Measurements from ENCODE around the gene KRTAP5-3.

KRTAP5-3 gene

DNA sequence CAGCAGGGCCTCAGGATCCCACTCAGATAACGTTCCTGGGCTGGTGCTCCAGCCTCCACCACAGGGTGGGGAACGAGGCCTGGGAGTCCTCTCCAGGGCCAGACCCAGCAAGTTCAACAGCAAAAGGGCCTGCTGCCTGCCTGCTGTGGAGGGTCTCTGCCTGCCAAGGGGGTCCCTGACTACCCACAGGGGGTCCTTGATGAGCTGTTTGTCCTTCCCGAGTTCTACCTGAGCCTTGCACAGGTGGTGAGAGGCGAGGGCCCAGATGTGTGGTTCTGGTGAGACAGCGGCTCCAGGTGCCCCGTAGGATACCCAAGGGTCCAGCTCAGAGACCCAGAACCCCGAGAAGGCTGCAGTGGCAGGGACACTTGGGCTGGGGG is 40.6 kb downstream of the KRTAP5-3 start:
- no peak for DNase-seq (ENCODE audit: extremely low spot score, insufficient read length, low read depth)
- FAIRE-seq = no peak

DNA sequence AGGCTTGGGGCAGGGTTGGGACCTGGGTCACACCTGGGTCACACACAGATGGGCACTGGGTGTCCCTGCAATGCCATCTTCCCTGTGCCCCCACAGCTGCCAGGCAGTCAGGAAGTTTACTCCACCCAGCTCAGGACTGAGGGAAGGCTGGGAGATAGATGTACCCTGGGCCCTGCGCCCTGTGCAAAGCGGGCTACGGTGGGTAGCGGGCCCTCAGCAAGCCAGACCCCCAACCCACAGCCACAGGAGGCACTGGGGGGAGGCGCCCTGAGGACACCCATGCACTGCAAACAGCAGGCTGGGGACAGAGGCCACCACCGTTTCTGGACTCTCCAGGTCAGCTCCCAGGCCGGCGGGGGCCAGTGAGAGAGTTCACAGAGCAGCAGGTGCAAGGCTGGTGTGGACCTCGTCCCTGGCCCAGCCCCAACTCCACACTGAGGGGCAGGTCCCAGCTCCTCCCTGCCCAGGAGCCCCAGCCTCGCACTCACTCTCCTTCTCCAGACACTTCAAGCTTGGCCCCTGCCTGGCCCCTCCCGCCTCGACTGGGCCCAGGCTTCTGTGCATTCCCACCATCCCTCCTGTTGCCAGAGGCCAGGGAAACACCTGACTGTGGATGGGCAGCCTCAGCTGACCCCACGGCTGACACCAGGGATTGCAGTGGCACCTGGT is 41.1 kb downstream of the KRTAP5-3 start:
- DNase-seq (ENCODE audit: extremely low spot score, insufficient read length, low read depth) = no peak
- no peak for FAIRE-seq

- no peak for DNase-seq (ENCODE audit: extremely low spot score, insufficient read length, low read depth)
- FAIRE-seq = no peak
Measured at GRCh38 chr11:1566381-1567051, 41.7 kb downstream of the KRTAP5-3 start.

- no peak for FAIRE-seq
Measured at GRCh38 chr11:1565904-1566247, 42.4 kb downstream of the KRTAP5-3 start.

DNA sequence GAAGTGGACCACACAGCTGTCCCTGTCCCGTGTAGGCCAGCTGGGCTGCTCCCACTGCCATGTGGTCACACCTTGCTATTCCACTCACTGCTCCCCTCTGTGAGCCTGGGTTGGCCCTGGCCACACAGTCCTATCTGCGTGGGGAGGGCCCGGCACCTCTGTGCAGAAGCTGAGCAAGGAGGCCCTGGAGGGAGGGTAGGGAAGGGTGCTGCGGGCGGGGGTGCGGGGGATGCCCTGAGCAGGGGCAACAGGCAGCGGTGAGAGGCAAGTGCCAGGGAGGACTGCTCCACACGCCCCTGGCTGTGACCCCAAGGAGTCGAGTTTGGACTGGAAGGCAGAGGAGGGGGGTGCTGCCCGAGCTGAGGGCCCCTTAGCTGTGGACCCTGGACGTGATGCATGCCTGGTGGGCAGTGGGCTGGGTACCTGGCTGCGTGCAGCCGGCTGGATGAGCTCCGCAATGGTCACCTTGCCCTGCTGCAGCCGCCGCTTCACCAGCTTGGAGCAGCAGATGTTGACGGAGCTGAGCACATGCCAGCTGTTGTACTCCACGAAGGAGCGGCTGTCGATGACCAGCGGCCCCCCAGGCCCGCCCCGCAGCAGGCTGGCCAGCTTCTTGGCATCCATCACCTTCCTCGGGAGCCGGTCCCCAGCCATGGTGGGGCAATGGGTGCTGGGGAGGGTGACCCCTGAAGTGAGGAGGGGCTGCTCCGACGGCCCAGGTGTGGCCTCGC is 42.9 kb downstream of the KRTAP5-3 start:
- FAIRE-seq (no peak), DNase-seq (ENCODE audit: extremely low spot score, insufficient read length, low read depth) (no peak)

More at GRCh38 chr11:1565904-1566247, 42.4 kb downstream of the KRTAP5-3 start:
- DNase-seq (ENCODE audit: extremely low spot score, insufficient read length, low read depth) = no peak

GRCh38 chr11:1564535-1565172 is 43.6 kb downstream of the KRTAP5-3 start:
- FAIRE-seq (no peak), DNase-seq (ENCODE audit: extremely low spot score, insufficient read length, low read depth) (no peak)

DNA sequence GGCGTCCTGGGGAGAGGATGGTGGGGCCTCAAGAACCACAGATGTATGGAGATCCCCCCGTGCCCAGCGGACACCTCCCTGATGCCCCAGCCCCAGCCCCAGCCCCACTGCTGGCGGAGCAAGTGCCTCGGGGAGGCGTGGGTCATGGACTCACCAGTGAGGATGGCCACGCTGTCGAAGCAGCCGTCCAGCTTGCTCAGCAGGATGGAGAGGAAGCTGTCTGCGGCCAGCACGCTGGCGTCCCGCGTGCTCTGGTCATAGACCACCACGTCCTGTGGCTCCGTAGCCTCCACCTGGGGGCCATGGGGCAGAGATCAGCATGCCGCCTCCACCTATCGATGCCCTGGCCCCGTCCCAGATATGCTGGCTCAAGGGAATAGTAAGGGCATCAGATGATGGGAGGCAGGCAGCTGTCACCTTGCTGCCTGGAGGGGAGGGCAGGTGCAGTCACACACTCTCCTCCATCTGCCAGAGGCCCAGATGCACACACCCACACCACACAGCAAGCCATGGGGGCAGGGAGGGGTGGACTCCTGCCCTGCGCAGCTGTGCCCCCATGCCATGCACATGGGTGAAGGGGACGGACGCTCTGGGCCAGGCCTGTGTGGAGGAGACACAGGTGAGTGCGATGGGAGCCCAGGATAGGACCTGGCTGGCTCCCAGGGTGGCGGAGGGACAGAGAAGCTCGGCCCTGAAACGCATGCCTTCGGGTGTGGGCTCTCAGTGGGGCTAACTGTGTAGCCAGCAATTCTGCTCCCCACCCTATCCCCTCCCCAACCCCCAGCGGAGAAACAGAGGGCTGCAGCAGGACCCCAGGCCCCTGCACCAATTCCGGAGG is 44.3 kb downstream of the KRTAP5-3 start:
- FAIRE-seq (no peak), DNase-seq (ENCODE audit: extremely low spot score, insufficient read length, low read depth) (no peak)

DNA sequence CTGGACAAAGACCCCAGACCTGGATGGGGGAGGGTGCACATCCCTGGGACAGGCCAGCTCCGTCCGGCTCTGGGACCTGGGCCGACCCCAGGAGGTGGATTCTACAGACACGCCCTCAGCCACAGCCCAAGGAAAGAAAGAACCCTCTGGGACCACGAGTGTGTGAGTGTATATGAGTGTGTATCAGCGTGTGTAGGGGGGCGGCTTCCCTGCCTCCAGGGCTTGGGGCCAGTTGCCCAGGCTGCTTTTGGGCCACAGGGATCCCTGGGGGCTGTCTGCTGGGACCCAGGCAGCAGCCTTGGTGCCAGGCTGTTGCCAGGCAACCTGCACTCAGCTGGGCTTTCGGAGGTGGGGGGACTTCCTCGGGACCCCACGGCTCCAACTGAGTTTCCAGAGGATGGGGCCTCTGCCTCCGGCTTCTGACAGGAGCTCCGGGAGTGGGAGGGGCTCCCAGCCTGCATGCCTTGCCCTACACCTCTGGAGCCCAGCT is 45.1 kb downstream of the KRTAP5-3 start:
- DNase-seq (ENCODE audit: extremely low spot score, insufficient read length, low read depth) = no peak
- FAIRE-seq = no peak

DNA sequence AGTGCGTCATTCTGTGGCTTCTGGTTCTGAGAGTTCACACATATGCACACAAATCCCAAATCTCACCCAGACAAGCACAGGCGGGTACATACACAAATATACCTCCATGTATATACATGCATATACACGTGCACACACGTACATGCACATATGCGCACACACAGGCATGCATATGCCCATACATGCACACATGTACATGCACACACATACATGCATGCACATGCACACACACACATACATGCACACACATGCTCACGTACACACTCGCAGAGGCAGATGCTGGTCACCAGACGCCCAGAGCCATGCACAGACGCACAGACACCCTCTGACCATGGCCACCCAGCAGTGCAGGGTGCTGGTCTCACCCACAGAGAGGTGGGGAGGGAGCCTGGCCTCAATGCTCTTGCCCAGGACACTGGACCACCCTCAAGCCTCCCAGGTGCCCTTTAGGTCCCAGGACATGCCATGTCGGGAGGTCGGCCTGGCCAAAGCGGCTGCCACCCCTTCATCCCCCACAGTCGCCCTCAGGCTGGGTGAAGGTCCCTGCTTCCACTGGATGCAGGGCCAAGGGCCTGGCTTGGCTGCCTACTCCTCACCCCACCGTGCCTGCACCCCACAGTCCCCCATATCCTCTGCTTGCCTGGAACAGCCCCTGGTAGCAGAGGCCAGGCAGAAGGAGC is 45.7 kb downstream of the KRTAP5-3 start:
- FAIRE-seq = no peak

GRCh38 chr11:1561955-1562354 is 46.3 kb downstream of the KRTAP5-3 start:
- DNase-seq (ENCODE audit: extremely low spot score, insufficient read length, low read depth) (no peak), FAIRE-seq (no peak)

More for the DNA sequence above, 45.7 kb downstream of the KRTAP5-3 start:
- DNase-seq (ENCODE audit: extremely low spot score, insufficient read length, low read depth) = no peak

DNA sequence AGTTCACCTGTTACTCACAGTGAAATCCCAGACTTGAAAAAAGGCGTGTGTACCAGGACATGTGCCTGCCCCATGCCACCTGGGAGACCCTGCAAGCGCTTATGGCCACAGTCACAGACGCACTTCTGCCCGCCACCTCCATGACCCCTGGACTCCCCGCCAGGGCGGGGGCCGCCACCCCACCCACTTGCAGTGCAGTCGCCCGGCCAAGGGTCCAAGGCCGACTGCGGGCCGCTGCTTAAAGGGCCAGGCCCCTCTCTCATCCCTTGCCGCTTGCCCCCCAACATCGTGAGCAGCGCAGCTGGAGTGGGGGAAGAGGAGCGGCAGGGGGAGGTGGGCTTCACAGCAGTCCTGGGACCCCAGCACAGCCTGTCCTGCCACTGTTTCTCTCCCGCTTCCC is 47.0 kb downstream of the KRTAP5-3 start:
- FAIRE-seq (no peak), DNase-seq (ENCODE audit: extremely low spot score, insufficient read length, low read depth) (no peak)

GRCh38 chr11:1560649-1561251 is 47.5 kb downstream of the KRTAP5-3 start:
- no peak for FAIRE-seq

GRCh38 chr11:1560002-1560648 is 48.1 kb downstream of the KRTAP5-3 start:
- DNase-seq (ENCODE audit: extremely low spot score, insufficient read length, low read depth) (no peak), FAIRE-seq (no peak)

More at GRCh38 chr11:1560649-1561251, 47.5 kb downstream of the KRTAP5-3 start:
- DNase-seq (ENCODE audit: extremely low spot score, insufficient read length, low read depth) = no peak

GRCh38 chr11:1559111-1559951 is 48.9 kb downstream of the KRTAP5-3 start:
- FAIRE-seq = no peak
- DNase-seq (ENCODE audit: extremely low spot score, insufficient read length, low read depth) = no peak

DNA sequence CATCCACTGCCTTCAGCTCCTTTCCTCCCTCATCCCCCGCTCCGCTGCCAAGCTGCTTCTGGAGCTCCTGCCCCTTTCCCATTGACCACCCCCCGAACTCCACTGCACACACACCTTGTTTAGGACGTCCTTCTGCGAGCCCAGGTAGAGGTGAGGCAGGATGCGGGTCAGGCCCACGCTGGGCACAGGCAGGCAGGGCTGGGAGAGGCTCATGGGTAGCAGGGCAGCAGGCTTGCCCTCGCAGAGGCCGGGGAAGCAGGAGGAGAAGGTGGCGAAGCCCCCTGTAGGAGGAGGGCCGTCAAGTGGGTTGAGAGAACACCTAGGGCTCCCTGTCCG is 49.5 kb downstream of the KRTAP5-3 start:
- FAIRE-seq = no peak
- DNase-seq (ENCODE audit: extremely low spot score, insufficient read length, low read depth) = no peak

DNA sequence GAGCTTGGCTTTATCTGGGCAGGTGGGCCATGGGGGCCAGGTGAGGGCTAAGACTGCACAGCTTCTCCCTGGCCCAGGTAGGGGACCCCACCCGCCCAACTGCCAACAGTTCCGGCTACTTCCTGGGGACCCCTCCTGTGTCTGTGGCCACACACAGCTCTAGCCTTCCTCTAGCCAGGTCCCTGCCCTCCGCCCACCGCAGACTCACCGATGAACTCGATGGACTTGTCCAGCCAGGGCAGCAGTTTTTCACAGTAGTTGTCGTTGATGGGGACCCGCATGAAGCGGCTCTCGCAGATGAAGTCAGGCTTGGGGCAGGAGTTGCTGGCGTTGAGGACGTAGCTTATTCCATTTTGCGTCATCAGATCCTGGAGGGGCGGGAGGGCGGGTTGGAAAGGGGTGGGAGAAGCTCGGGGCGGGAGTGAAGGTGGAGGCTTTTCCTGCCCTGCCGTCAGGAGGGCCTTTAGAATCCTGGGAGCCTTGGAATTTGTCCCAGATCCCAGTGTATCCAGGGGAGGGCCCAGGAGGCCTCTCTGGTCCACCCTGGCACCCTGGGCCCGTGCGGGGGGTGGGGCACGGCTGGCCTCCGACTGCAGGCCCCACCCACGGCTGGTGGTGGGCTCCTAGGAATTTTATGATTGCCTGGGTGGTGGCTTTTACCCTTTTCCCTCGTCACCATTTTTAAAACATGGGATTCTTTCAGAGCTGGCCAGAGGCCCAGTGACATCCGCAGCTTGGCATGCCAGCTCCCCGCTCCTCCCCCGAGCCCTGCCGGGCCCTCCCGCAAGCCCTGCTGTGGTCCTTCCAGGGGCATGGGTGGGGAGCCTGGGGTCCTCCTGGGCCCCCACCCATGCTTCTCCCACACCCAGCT is 50.1 kb downstream of the KRTAP5-3 start:
- FAIRE-seq = no peak
- DNase-seq (ENCODE audit: extremely low spot score, insufficient read length, low read depth) = no peak
